Neural progenitor cell (in vitro differentiated cells): Measurements from ENCODE around the gene AARSD1. TPM values are rescaled to one million over a fixed set of nuclear protein-coding genes. Genes with fewer than 3 reads are reported as not detected.
A peak's percentile ranks its signal among the peaks of the same experiment; 100 is the strongest.

Source experiments
- DNase-seq: peaks from one replicate; pipeline ENCODE4 v3.0.0-alpha.2; 2016; ENCODE audit warnings: low spot score
- H2AFZ ChIP-seq: fragments of 200-600 bp; sonication (generic); replicated peaks from 2 replicates; pipeline ENCODE4 v1.6.1; 2016; ENCODE audit warnings: antibody characterized with exemption
- H3F3A ChIP-seq: fragments of 200-600 bp; sonication (generic); 2 replicates; pipeline ENCODE4 v1.6.1; 2016; ENCODE audit warnings: antibody characterized with exemption, low read depth
- H3K27ac ChIP-seq: fragments of 200-600 bp; sonication (generic); 2 replicates; pipeline ENCODE4 v1.5.1; 2016; ENCODE audit warnings: mild to moderate bottlenecking
- H3K27me3 ChIP-seq: fragments of 200-600 bp; sonication (generic); 2 replicates; pipeline ENCODE4 v1.6.1; 2016; ENCODE audit warnings: mild to moderate bottlenecking, moderate library complexity
- H3K36me3 ChIP-seq: fragments of 200-600 bp; sonication (generic); 2 replicates; pipeline ENCODE4 v1.5.1; 2016
- H3K4me1 ChIP-seq: fragments of 200-600 bp; sonication (generic); 2 replicates; pipeline ENCODE4 v1.6.1; 2016; ENCODE audit warnings: mixed run types
- H3K4me2 ChIP-seq: fragments of 200-600 bp; sonication (generic); 2 replicates; pipeline ENCODE4 v1.6.1; 2016
- H3K4me3 ChIP-seq: fragments of 200-600 bp; sonication (generic); 2 replicates; pipeline ENCODE4 v1.5.1; 2016
- H3K79me2 ChIP-seq: fragments of 200-600 bp; sonication (generic); 2 replicates; pipeline ENCODE4 v1.6.1; 2016; ENCODE audit warnings: low read depth
- H3K9ac ChIP-seq: fragments of 200-600 bp; sonication (generic); 2 replicates; pipeline ENCODE4 v1.6.1; 2016
- H3K9me3 ChIP-seq: fragments of 200-600 bp; sonication (generic); 2 replicates; pipeline ENCODE4 v1.5.1; 2016; ENCODE audit warnings: low read depth
- H4K20me1 ChIP-seq: fragments of 200-600 bp; sonication (generic); 2 replicates; pipeline ENCODE4 v1.6.1; 2016; ENCODE audit warnings: low read depth
- H3K27ac Mint-ChIP-seq: 3 replicates; pipeline ENCODE4 v1.8.0; 2021; ENCODE audit warnings: mixed read lengths
- H3K27me3 Mint-ChIP-seq: 2 replicates; pipeline ENCODE4 v1.8.0; 2022; ENCODE audit warnings: low read depth, mild to moderate bottlenecking, inconsistent platforms, moderate library complexity, mixed read lengths; ENCODE audit not compliant: insufficient read depth
- H3K36me3 Mint-ChIP-seq: 3 replicates; pipeline ENCODE4 v1.8.0; 2021; ENCODE audit warnings: mixed read lengths
- H3K4me1 Mint-ChIP-seq: 3 replicates; pipeline ENCODE4 v1.8.0; 2021; ENCODE audit warnings: mixed read lengths
- H3K4me3 Mint-ChIP-seq: 3 replicates; pipeline ENCODE4 v1.8.0; 2021; ENCODE audit warnings: mild to moderate bottlenecking, moderate library complexity, mixed read lengths
- H3K9me3 Mint-ChIP-seq: 3 replicates; pipeline ENCODE4 v1.8.0; 2020; ENCODE audit warnings: mixed read lengths
- CTCF ChIP-seq: fragments of 200-600 bp; sonication (generic); IDR thresholded peaks from 2 replicates; pipeline ENCODE4 v1.5.1; 2017; ENCODE audit warnings: antibody characterized with exemption, mild to moderate bottlenecking
- EZH2 ChIP-seq: fragments of 200-600 bp; sonication (generic); IDR thresholded peaks from 2 replicates; pipeline ENCODE4 v1.6.1; 2017; ENCODE audit warnings: antibody characterized with exemption, mild to moderate bottlenecking, moderate library complexity
- EZH2phosphoT487 ChIP-seq: fragments of 200-600 bp; sonication (generic); IDR thresholded peaks from 2 replicates; pipeline ENCODE4 v1.6.1; 2017; ENCODE audit warnings: antibody characterized with exemption
- total RNA-seq: library from RNA; depleted of rRNA; stranded (reverse); fragments of >200 nt; gene quantifications from 2 replicates; pipeline ENCODE4 v1.2.3, GENCODE V29; 2015; ENCODE audit warnings: low replicate concordance

AARSD1 gene
- total RNA-seq, 1 donor from 2014 or later: 23.7 TPM

- no peaks in the 10 kb centered on the region for H3F3A ChIP-seq
- H3K36me3 ChIP-seq: no peaks in the 10 kb centered on the region
- H3K4me1 Mint-ChIP-seq: no peaks in the 10 kb centered on the region
- H3K9ac ChIP-seq: no peak overlapping the region
- H3K27me3 Mint-ChIP-seq: no peaks in the 10 kb centered on the region
- no peaks in the 10 kb centered on the region for H3K36me3 Mint-ChIP-seq
- no peak for DNase-seq
- H3K4me3 ChIP-seq: no peak overlapping the region
- no peaks in the 10 kb centered on the region for H3K79me2 ChIP-seq
- no peaks in the 10 kb centered on the region for H3K9me3 ChIP-seq
- TF ChIP-seq CTCF: no peak
- no peak for TF ChIP-seq EZH2phosphoT487
- TF ChIP-seq EZH2: no peak
- H2AFZ ChIP-seq: peak overlapping the region; percentile 17
- no peak overlapping the region for H3K27ac ChIP-seq
- no peak overlapping the region for H3K4me3 Mint-ChIP-seq
- H3K4me1 ChIP-seq: no peaks in the 10 kb centered on the region
- no peak overlapping the region for H3K27ac Mint-ChIP-seq
- no peak overlapping the region for H3K4me2 ChIP-seq
- H4K20me1 ChIP-seq: no peaks in the 10 kb centered on the region
- no peaks in the 10 kb centered on the region for H3K27me3 ChIP-seq
- no peaks in the 10 kb centered on the region for H3K9me3 Mint-ChIP-seq
Measured at GRCh38 chr17:42913522-42913921, 50.7 kb downstream of the AARSD1 start.

GRCh38 chr17:42908872-42909700, 55.2 kb downstream of the AARSD1 start:
- no peak overlapping the region for H3K4me3 Mint-ChIP-seq
- no peaks in the 10 kb centered on the region for H3K36me3 ChIP-seq
- no peaks in the 10 kb centered on the region for H3K79me2 ChIP-seq
- H3K27ac ChIP-seq: no peak overlapping the region
- H3K36me3 Mint-ChIP-seq: no peaks in the 10 kb centered on the region
- H3F3A ChIP-seq: no peaks in the 10 kb centered on the region
- no peak overlapping the region for H3K27ac Mint-ChIP-seq
- no peak overlapping the region for H3K4me3 ChIP-seq
- H3K9me3 ChIP-seq: no peaks in the 10 kb centered on the region
- no peak for TF ChIP-seq CTCF
- no peak for TF ChIP-seq EZH2phosphoT487
- no peak for TF ChIP-seq EZH2
- no peaks in the 10 kb centered on the region for H3K4me1 Mint-ChIP-seq
- H3K4me2 ChIP-seq: no peak overlapping the region
- H3K9ac ChIP-seq: no peak overlapping the region
- no peaks in the 10 kb centered on the region for H3K9me3 Mint-ChIP-seq
- no peaks in the 10 kb centered on the region for H3K4me1 ChIP-seq
- no peaks in the 10 kb centered on the region for H3K27me3 ChIP-seq
- no peaks in the 10 kb centered on the region for H4K20me1 ChIP-seq
- H2AFZ ChIP-seq: no peak overlapping the region
- H3K27me3 Mint-ChIP-seq: no peaks in the 10 kb centered on the region
- no peak for DNase-seq

- peaks cover 4% of the 10 kb centered on the region for H3K27me3 Mint-ChIP-seq
- Histone ChIP-seq H3K27me3 (no peaks in the 10 kb centered on the region), H2AFZ (no peak overlapping the region), H3K4me2 (no peak overlapping the region), H3K4me1 (no peaks in the 10 kb centered on the region), H3K27ac (no peak overlapping the region), H3K36me3 (no peaks in the 10 kb centered on the region), H3K4me3 (no peak overlapping the region), H3K9ac (no peak overlapping the region), H4K20me1 (no peaks in the 10 kb centered on the region), H3K9me3 (no peaks in the 10 kb centered on the region), H3K79me2 (no peaks in the 10 kb centered on the region), H3F3A (no peaks in the 10 kb centered on the region)
- DNase-seq: no peak
- no peaks in the 10 kb centered on the region for H3K36me3 Mint-ChIP-seq
- H3K4me3 Mint-ChIP-seq: no peak overlapping the region
- H3K4me1 Mint-ChIP-seq: no peaks in the 10 kb centered on the region
- no peak for TF ChIP-seq EZH2
- TF ChIP-seq CTCF: no peak
- TF ChIP-seq EZH2phosphoT487: no peak
- H3K27ac Mint-ChIP-seq: no peak overlapping the region
- H3K9me3 Mint-ChIP-seq: no peaks in the 10 kb centered on the region
Measured at GRCh38 chr17:42906772-42907446, 57.3 kb downstream of the AARSD1 start.
